GM12878 (cell line): Measurements from ENCODE around the gene MAB21L3.

Source experiments
- MEF2A ChIP-seq: IDR thresholded peaks from 2 replicates; pipeline ENCODE4 v1.6.1; 2011; ENCODE audit warnings: low read depth, mild to moderate bottlenecking, low read length, moderate library complexity; ENCODE audit not compliant: insufficient read depth
- MYC ChIP-seq: IDR thresholded peaks from 2 replicates; pipeline ENCODE4 v1.6.1; 2011; ENCODE audit warnings: mild to moderate bottlenecking, low read length, moderate library complexity, inconsistent platforms; ENCODE audit not compliant: insufficient read depth, insufficient replicate concordance, insufficient read length, severe bottlenecking
- POLR2AphosphoS5 ChIP-seq: IDR thresholded peaks from 2 replicates; pipeline ENCODE4 v1.6.1; 2011; ENCODE audit warnings: mild to moderate bottlenecking, low read length, inconsistent platforms
- SMARCA5 ChIP-seq: fragments of 450-650 bp; IDR thresholded peaks from 2 replicates; pipeline ENCODE4 v1.6.1; 2017; ENCODE audit warnings: mild to moderate bottlenecking
- SP1 ChIP-seq: IDR thresholded peaks from one replicate; pipeline ENCODE4 v1.6.1; 2011; ENCODE audit warnings: low read depth, low read length
- TF ChIP-seq, protein P1 (sequence below), 3 experiments: IDR thresholded peaks in 2 of 3; conservative IDR thresholded peaks in 1 of 3; 2 replicates each; pipeline ENCODE4 v1.5.1; 2011; ENCODE audit warnings: low read depth in 3 of 3, low read length in 3 of 3, mild to moderate bottlenecking in 3 of 3, control low read depth in 2 of 3, moderate library complexity in 2 of 3, inconsistent platforms in 1 of 3, mixed read lengths in 1 of 3; ENCODE audit not compliant: control insufficient read depth in 2 of 3, insufficient read depth in 1 of 3; ENCODE audit errors: extremely low read depth in 1 of 3
- TF ChIP-seq, protein P2 (sequence below): fragments of 450-650 bp; conservative IDR thresholded peaks from 2 replicates; pipeline ENCODE4 v1.6.1; 2017; ENCODE audit warnings: mild to moderate bottlenecking, moderate library complexity

DNA sequence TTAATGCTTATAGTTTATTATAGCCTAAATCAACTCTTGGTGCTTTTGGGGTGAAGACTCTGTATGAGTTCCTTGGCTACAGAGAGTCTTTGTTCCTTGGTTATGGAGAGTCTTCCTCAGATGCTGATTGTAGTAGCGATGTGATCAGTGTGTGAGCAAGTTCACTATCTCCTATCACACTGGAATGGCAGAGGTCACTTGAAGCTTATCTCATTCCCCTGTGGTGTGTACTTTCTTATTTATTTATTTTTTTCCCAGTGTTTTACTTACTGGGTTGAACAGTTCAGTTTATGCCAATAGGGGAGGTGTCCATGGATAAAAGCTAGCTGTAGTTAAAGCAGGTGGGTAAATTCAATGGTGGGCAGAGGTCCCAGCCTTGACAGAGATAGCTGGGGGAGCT is 20.1 kb upstream of the MAB21L3 start:
- TF ChIP-seq, protein P1, sequence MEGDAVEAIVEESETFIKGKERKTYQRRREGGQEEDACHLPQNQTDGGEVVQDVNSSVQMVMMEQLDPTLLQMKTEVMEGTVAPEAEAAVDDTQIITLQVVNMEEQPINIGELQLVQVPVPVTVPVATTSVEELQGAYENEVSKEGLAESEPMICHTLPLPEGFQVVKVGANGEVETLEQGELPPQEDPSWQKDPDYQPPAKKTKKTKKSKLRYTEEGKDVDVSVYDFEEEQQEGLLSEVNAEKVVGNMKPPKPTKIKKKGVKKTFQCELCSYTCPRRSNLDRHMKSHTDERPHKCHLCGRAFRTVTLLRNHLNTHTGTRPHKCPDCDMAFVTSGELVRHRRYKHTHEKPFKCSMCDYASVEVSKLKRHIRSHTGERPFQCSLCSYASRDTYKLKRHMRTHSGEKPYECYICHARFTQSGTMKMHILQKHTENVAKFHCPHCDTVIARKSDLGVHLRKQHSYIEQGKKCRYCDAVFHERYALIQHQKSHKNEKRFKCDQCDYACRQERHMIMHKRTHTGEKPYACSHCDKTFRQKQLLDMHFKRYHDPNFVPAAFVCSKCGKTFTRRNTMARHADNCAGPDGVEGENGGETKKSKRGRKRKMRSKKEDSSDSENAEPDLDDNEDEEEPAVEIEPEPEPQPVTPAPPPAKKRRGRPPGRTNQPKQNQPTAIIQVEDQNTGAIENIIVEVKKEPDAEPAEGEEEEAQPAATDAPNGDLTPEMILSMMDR (IDR thresholded peaks at IDR 0.05 in 2 of 3, conservative IDR thresholded peaks at IDR 0.05 in 1 of 3; ENCODE audit: control insufficient read depth in 2 of 3, extremely low read depth in 1 of 3, insufficient read depth in 1 of 3, low read depth in 3 of 3, low read length in 3 of 3) = no peak
- TF ChIP-seq POLR2AphosphoS5 (no peak), SP1 (no peak), MEF2A (no peak), SMARCA5 (no peak), MYC (no peak)
- TF ChIP-seq, protein P2, sequence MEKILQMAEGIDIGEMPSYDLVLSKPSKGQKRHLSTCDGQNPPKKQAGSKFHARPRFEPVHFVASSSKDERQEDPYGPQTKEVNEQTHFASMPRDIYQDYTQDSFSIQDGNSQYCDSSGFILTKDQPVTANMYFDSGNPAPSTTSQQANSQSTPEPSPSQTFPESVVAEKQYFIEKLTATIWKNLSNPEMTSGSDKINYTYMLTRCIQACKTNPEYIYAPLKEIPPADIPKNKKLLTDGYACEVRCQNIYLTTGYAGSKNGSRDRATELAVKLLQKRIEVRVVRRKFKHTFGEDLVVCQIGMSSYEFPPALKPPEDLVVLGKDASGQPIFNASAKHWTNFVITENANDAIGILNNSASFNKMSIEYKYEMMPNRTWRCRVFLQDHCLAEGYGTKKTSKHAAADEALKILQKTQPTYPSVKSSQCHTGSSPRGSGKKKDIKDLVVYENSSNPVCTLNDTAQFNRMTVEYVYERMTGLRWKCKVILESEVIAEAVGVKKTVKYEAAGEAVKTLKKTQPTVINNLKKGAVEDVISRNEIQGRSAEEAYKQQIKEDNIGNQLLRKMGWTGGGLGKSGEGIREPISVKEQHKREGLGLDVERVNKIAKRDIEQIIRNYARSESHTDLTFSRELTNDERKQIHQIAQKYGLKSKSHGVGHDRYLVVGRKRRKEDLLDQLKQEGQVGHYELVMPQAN = no peak
